SU-DHL-6 (cell line): ENCODE data around the gene DCXR.

ENCODE experiments used
- H2AFZ ChIP-seq: fragments of 200-600 bp; sonication (generic); 2 replicates; pipeline ENCODE4 v1.6.1; 2014; ENCODE audit warnings: low read depth, mild to moderate bottlenecking, moderate library complexity, mixed read lengths, antibody characterized with exemption, low read length; ENCODE audit not compliant: severe bottlenecking
- H3F3A ChIP-seq: fragments of 200-600 bp; shearing (Covaris generic); 2 replicates; pipeline ENCODE4 v1.6.0; 2016; ENCODE audit warnings: antibody characterized with exemption, mild to moderate bottlenecking; ENCODE audit not compliant: insufficient read depth
- H3K27ac ChIP-seq: fragments of 200-600 bp; sonication (generic); 2 replicates; pipeline ENCODE4 v1.5.1; 2016; ENCODE audit warnings: low read depth, mild to moderate bottlenecking, low read length, moderate library complexity, mixed read lengths
- H3K27me3 ChIP-seq: fragments of 200-600 bp; sonication (generic), shearing (Covaris generic); 2 replicates; pipeline ENCODE4 v1.6.0; 2014; ENCODE audit warnings: mild to moderate bottlenecking, low read length
- H3K36me3 ChIP-seq: fragments of 200-600 bp; sonication (generic); 2 replicates; pipeline ENCODE4 v1.6.1; 2014; ENCODE audit warnings: mild to moderate bottlenecking, low read length, mixed read lengths
- H3K4me2 ChIP-seq: fragments of 300-600, 200-600 bp; shearing (Covaris generic), sonication (generic); 2 replicates; pipeline ENCODE4 v1.6.0; 2014; ENCODE audit warnings: low read length, low read depth, mild to moderate bottlenecking; ENCODE audit not compliant: poor library complexity, severe bottlenecking
- H3K4me3 ChIP-seq: fragments of 200-600 bp; sonication (generic); 2 replicates; pipeline ENCODE4 v1.5.1; 2014; ENCODE audit warnings: antibody characterized with exemption, low read length, mild to moderate bottlenecking, mixed read lengths; ENCODE audit not compliant: insufficient read depth, poor library complexity, severe bottlenecking
- H3K79me2 ChIP-seq: fragments of 200-600 bp; sonication (generic); 2 replicates; pipeline ENCODE4 v1.6.1; 2014; ENCODE audit warnings: mild to moderate bottlenecking, low read length, moderate library complexity; ENCODE audit not compliant: insufficient read depth
- H3K9ac ChIP-seq: fragments of 200-600 bp; sonication (generic); 2 replicates; pipeline ENCODE4 v1.7.0; 2014; ENCODE audit warnings: mild to moderate bottlenecking, low read length
- H3K9me2 ChIP-seq: fragments of 200-600 bp; sonication (generic); replicated peaks from 2 replicates; pipeline ENCODE4 v1.6.1; 2014; ENCODE audit warnings: low read length; ENCODE audit not compliant: insufficient read depth
- H3K9me3 ChIP-seq: fragments of 200-600 bp; sonication (generic); 2 replicates; pipeline ENCODE4 v1.6.1; 2014; ENCODE audit warnings: low read length, mixed read lengths; ENCODE audit not compliant: insufficient read depth
- H4K20me1 ChIP-seq: fragments of 200-600 bp; sonication (generic); 2 replicates; pipeline ENCODE4 v1.6.1; 2014; ENCODE audit warnings: low read depth, mild to moderate bottlenecking, antibody characterized with exemption, low read length, moderate library complexity, mixed read lengths
- CTCF ChIP-seq: fragments of 200-600 bp; sonication (generic); IDR thresholded peaks from one replicate; pipeline ENCODE4 v1.5.1; 2017; ENCODE audit warnings: antibody characterized with exemption, mild to moderate bottlenecking, low read length, moderate library complexity; ENCODE audit not compliant: insufficient read depth, poor library complexity, severe bottlenecking
- EZH2phosphoT487 ChIP-seq: fragments of 200-600 bp; sonication (generic), shearing (Covaris generic); conservative IDR thresholded peaks from 2 replicates; pipeline ENCODE4 v1.6.1; 2018; ENCODE audit warnings: mild to moderate bottlenecking, antibody characterized with exemption, low read length, moderate library complexity, mixed read lengths

Gene DCXR

DNA sequence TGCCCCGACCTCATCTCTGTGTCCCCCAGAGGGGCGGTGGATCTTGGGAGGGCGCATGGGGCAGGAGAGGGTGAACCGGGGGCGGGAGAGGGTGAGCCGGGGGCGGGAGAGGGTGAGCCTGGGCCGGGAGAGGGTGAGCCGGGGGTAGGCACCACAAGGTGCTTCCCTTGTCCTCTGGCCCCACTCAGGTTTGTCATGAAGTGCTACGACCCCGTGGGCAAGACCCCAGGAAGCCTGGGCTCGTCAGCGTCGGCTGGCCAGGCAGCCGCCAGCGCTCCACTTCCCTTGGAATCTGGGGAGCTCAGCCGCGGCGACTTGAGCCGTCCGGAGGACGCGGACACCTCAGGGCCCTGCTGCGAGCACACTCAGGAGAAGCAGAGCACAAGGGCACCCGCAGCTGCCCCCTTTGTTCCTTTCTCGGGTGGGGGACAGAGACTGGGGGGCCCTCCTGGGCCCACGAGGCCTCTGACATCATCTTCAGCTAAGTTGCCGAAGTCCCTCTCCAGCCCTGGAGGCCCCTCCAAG lies 41.2 kb downstream of the DCXR start:
- H4K20me1 ChIP-seq, result no peaks in the 10 kb centered on the region
- no peaks in the 10 kb centered on the region for H3K9me3 ChIP-seq
- TF ChIP-seq EZH2phosphoT487 (no peak), CTCF (no peak)
- H3K79me2 ChIP-seq, result peaks cover 6% of the 10 kb centered on the region; the same call in 1 of the 2 replicates
- H3K36me3 ChIP-seq, result no peaks in the 10 kb centered on the region
- no peak overlapping the region for H3K27ac ChIP-seq
- H3K9ac ChIP-seq, result no peak overlapping the region
- H2AFZ ChIP-seq, result no peak overlapping the region
- H3K4me2 ChIP-seq, result no peak overlapping the region
- H3K9me2 ChIP-seq, result no peaks in the 10 kb centered on the region
- H3K4me3 ChIP-seq, result no peak overlapping the region
- no peaks in the 10 kb centered on the region for H3F3A ChIP-seq
- no peaks in the 10 kb centered on the region for H3K27me3 ChIP-seq

DNA sequence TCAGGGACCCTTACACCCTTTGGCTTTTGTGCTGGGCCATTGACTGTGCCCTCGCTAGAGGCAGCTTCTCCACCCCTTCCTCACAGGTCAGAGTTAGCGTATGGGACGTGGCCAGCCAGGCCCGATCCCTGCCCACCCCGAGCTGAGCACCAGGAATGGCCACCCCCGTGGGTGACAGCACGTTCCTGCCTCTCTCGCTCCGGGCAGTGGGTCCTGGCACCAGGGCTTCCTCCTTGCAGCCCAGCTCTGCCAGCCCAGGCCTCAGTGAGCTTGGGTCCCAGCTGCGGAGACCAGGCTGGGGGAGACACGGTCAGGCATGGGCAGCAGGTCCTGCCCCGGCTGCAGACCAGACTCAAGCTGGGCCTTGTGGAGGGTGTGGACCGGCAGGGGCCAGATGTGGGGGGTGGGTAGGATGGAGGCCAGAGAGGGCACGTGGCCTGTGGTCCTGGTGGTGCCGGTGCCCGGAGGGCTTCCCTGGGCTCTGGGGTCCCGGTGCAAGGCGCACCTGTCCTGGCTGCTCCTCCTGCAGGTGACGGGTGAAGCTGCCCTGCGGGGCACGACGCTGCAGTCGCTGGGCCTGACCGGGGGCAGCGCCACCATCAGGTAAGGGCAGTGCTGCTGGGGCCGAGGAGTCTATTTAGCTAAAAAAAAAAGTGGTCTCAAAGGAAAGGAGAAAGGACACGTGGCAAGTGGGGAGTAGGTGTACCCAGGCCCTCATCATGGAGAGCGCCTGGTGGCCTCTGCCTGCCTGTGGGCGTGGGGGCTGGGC lies 41.9 kb downstream of the DCXR start:
- Histone ChIP-seq H3K4me3 (no peak overlapping the region), H3F3A (no peaks in the 10 kb centered on the region), H4K20me1 (no peaks in the 10 kb centered on the region), H3K4me2 (no peak overlapping the region), H3K9ac (no peak overlapping the region), H3K9me2 (no peaks in the 10 kb centered on the region), H3K27me3 (no peaks in the 10 kb centered on the region), H3K79me2 (peaks cover 6% of the 10 kb centered on the region; the same call in 1 of the 2 replicates), H3K36me3 (no peaks in the 10 kb centered on the region), H3K27ac (no peak overlapping the region), H3K9me3 (no peaks in the 10 kb centered on the region), H2AFZ (no peak overlapping the region)
- no peak for TF ChIP-seq EZH2phosphoT487
- TF ChIP-seq CTCF, result no peak

DNA sequence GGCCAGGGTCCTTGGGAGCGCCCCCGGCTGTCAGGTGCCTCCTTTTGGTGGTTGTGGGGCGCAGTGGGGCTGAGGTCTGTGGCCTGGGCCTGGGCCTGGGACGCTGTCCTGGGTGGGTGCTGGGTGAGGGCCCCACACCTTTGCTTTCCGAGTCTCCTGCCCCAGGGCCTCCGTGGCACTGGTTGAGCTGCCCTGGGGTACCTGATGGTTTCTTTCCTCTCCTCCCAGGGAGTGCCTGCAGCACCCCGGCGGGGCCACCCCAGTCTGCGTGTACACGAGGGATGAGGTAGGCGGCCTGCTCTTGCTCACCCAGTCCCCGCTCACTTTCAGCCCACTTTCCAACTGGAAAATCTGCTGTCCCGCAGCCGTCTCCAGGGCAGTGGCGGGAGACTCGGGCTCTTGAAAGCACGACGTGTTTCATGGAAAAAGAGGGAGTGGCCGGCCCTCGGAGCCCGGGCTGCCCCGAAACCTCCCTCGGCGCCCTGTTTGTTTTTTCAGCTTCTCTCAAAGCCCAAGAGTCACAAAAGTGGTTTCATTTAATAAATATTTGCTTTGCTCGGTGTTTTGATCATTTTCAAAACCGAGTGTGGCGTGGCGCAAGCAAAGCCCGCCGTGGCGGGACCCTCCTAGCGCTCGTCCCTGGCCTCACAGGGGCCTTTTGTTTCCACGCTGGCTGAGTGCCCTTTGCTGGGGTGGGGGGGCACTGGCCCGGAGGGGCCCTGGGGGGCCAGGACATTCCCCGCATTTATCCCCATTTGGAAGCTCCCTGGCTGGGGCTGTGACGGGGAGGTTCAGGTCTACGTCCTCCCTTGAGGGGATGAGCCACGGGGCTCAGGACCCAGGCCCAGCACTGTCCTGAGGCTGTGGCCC lies 42.7 kb downstream of the DCXR start:
- H3K9me2 ChIP-seq, result no peaks in the 10 kb centered on the region
- H3K27me3 ChIP-seq, result no peaks in the 10 kb centered on the region
- no peak overlapping the region for H3K4me3 ChIP-seq
- no peak overlapping the region for H3K27ac ChIP-seq
- no peaks in the 10 kb centered on the region for H3F3A ChIP-seq
- peaks cover 6% of the 10 kb centered on the region; the same call in 1 of the 2 replicates for H3K79me2 ChIP-seq
- no peak overlapping the region for H3K9ac ChIP-seq
- TF ChIP-seq CTCF, result no peak
- TF ChIP-seq EZH2phosphoT487, result no peak
- H3K36me3 ChIP-seq, result no peaks in the 10 kb centered on the region
- no peak overlapping the region for H3K4me2 ChIP-seq
- no peaks in the 10 kb centered on the region for H4K20me1 ChIP-seq
- no peak overlapping the region for H2AFZ ChIP-seq
- no peaks in the 10 kb centered on the region for H3K9me3 ChIP-seq
